Fibroblast of lung (primary cell): ENCODE measurements around the gene NBEA. TPM values are rescaled to one million over a fixed set of nuclear protein-coding genes. Genes with fewer than 3 reads are reported as not detected.

ENCODE experiments used
- DNase-seq, 2 donors: peaks; one replicate each; pipeline versions ENCODE4 v3.0.0 to v3.0.0-alpha.2; 2010; ENCODE audit warnings: low read depth in 2 of 2
- H2AFZ ChIP-seq: 2 replicates; pipeline ENCODE4 v1.5.1; 2012; ENCODE audit warnings: low read length, control low read depth, inconsistent platforms
- H3K27ac ChIP-seq: 2 replicates; pipeline ENCODE4 v1.5.1; 2011; ENCODE audit warnings: low read length, control low read depth; ENCODE audit not compliant: insufficient read depth
- H3K27me3 ChIP-seq: 2 replicates; pipeline ENCODE4 v1.5.1; 2011; ENCODE audit warnings: mild to moderate bottlenecking, low read length; ENCODE audit not compliant: control insufficient read depth, insufficient read depth
- H3K36me3 ChIP-seq: 2 replicates; pipeline ENCODE4 v1.5.1; 2011; ENCODE audit warnings: low read length; ENCODE audit not compliant: control insufficient read depth, insufficient read depth
- H3K4me1 ChIP-seq: 2 replicates; pipeline ENCODE4 v1.5.1; 2011; ENCODE audit warnings: low read length; ENCODE audit not compliant: control insufficient read depth, insufficient read depth; ENCODE audit errors: extremely low read depth
- H3K4me2 ChIP-seq: 2 replicates; pipeline ENCODE4 v1.5.1; 2011; ENCODE audit warnings: low read length, control low read depth; ENCODE audit not compliant: insufficient read depth; ENCODE audit errors: extremely low read depth
- H3K4me3 ChIP-seq, 4 experiments: fragments of 200-600 bp in 1 of 4; sonication (generic) in 1 of 4; replicated peaks in 1 of 4; 2 replicates each; pipeline ENCODE4 v1.5.1; 2011 to 2016; ENCODE audit warnings: low read length in 4 of 4, low read depth in 3 of 4, mild to moderate bottlenecking in 3 of 4, control low read depth in 2 of 4, inconsistent platforms in 1 of 4, mixed read lengths in 1 of 4; ENCODE audit not compliant: insufficient read depth in 1 of 4; ENCODE audit errors: control extremely low read depth in 1 of 4
- H3K79me2 ChIP-seq: 2 replicates; pipeline ENCODE4 v1.5.1; 2012; ENCODE audit warnings: mild to moderate bottlenecking, low read length, inconsistent platforms; ENCODE audit not compliant: control insufficient read depth, insufficient read depth
- H3K9ac ChIP-seq: 2 replicates; pipeline ENCODE4 v1.5.1; 2011; ENCODE audit warnings: mild to moderate bottlenecking, low read length, control low read depth; ENCODE audit not compliant: insufficient read depth
- H3K9me3 ChIP-seq: 2 replicates; pipeline ENCODE4 v1.5.1; 2012; ENCODE audit warnings: low read depth, low read length; ENCODE audit not compliant: control insufficient read depth, insufficient read depth
- H4K20me1 ChIP-seq: 2 replicates; pipeline ENCODE4 v1.5.1; 2011; ENCODE audit warnings: low read length; ENCODE audit not compliant: control insufficient read depth, insufficient read depth; ENCODE audit errors: extremely low read depth
- CTCF ChIP-seq, 2 donors: IDR thresholded peaks in 1 of 2; conservative IDR thresholded peaks in 1 of 2; 1 replicate in 1 of 2; 2 replicates in 1 of 2; pipeline ENCODE4 v1.5.1; 2011 to 2012; ENCODE audit warnings: low read length in 2 of 2, control low read depth in 1 of 2, inconsistent platforms in 1 of 2, low read depth in 1 of 2, mild to moderate bottlenecking in 1 of 2
- EZH2 ChIP-seq: IDR thresholded peaks from 2 replicates; pipeline ENCODE4 v1.5.1; 2012; ENCODE audit warnings: low read length, control low read depth, mild to moderate bottlenecking; ENCODE audit errors: missing control alignments
- polyA plus RNA-seq, 2 donors: library from polyadenylated mRNA; depleted of rRNA in 1 of 2; stranded (reverse) in 1 of 2; unstranded in 1 of 2; fragments of >200 nt; gene quantifications; 2 replicates each; pipeline ENCODE4 v1.2.1, GENCODE V29; 2011 to 2012; ENCODE audit warnings: missing spikeins in 1 of 2
- total RNA-seq: library from RNA; depleted of rRNA; stranded (reverse); fragments of >200 nt; gene quantifications from 2 replicates; pipeline ENCODE4 v1.2.1, GENCODE V29; 2014

The NBEA gene
- total and polyA plus RNA-seq, 2 donors (not counting 1 experiment from before 2014, with no cell fraction given) = 3.6 to 7.8 TPM

GRCh38 chr13:35379663-35380062, 437.6 kb downstream of the NBEA start:
- Histone ChIP-seq H3K79me2 (no peaks in the 10 kb centered on the region), H3K4me3 (no peak overlapping the region), H3K4me2 (no peak overlapping the region), H4K20me1 (no peaks in the 10 kb centered on the region), H3K9me3 (no peaks in the 10 kb centered on the region), H3K36me3 (no peaks in the 10 kb centered on the region), H3K9ac (no peak overlapping the region), H3K27me3 (no peaks in the 10 kb centered on the region), H3K4me1 (no peaks in the 10 kb centered on the region), H3K27ac (no peak overlapping the region), H2AFZ (no peak overlapping the region)
- no peak for DNase-seq
- TF ChIP-seq EZH2 (no peak), CTCF (conservative IDR thresholded peaks at IDR 0.05 in 1 of 2, IDR thresholded peaks at IDR 0.05 in 1 of 2; ENCODE audit: low read depth in 1 of 2, low read length in 2 of 2) (no peak)

GRCh38 chr13:35387682-35388250, 445.7 kb downstream of the NBEA start:
- no peak overlapping the region for H3K9ac ChIP-seq

More at GRCh38 chr13:35387682-35388250, 445.7 kb downstream of the NBEA start:
- Histone ChIP-seq H2AFZ (no peak overlapping the region), H3K4me1 (peaks cover 2% of the 10 kb centered on the region), H3K36me3 (no peaks in the 10 kb centered on the region), H3K4me2 (no peak overlapping the region), H3K4me3 (no peak overlapping the region), H3K27me3 (no peaks in the 10 kb centered on the region), H3K9me3 (no peaks in the 10 kb centered on the region), H3K27ac (no peak overlapping the region), H3K79me2 (no peaks in the 10 kb centered on the region), H4K20me1 (no peaks in the 10 kb centered on the region)
- TF ChIP-seq EZH2 (no peak), CTCF (conservative IDR thresholded peaks at IDR 0.05 in 1 of 2, IDR thresholded peaks at IDR 0.05 in 1 of 2; ENCODE audit: low read depth in 1 of 2, low read length in 2 of 2) (no peak)
- no peak for DNase-seq
